Transverse colon (tissue), 4 donors: ENCODE measurements around the gene MAMSTR.

Experiments used
- CTCF ChIP-seq, 5 experiments: fragments of 200-600 bp in 3 of 5; fragments of 450-650 bp in 2 of 5; sonication (generic) in 3 of 5; IDR thresholded peaks; 1 replicate in 2 of 5; 2 replicates in 3 of 5; pipeline ENCODE4 v1.5.1; 2016 to 2017; ENCODE audit warnings: antibody characterized with exemption in 5 of 5, inconsistent platforms in 3 of 5, mild to moderate bottlenecking in 2 of 5, moderate library complexity in 1 of 5
- EP300 ChIP-seq: sonication (generic); formaldehyde crosslinking; IDR thresholded peaks from one replicate; pipeline ENCODE4 v1.6.1; 2017; ENCODE audit warnings: antibody characterized with exemption, low read depth
- POLR2A ChIP-seq: fragments of 450-650 bp; IDR thresholded peaks from one replicate; pipeline ENCODE4 v1.6.1; 2016; ENCODE audit warnings: antibody characterized with exemption, mild to moderate bottlenecking, moderate library complexity
- POLR2AphosphoS5 ChIP-seq, 3 donors: sonication (generic); formaldehyde crosslinking; IDR thresholded peaks; one replicate each; pipeline ENCODE4 v1.6.1; 2016; ENCODE audit warnings: antibody characterized with exemption in 3 of 3

DNA sequence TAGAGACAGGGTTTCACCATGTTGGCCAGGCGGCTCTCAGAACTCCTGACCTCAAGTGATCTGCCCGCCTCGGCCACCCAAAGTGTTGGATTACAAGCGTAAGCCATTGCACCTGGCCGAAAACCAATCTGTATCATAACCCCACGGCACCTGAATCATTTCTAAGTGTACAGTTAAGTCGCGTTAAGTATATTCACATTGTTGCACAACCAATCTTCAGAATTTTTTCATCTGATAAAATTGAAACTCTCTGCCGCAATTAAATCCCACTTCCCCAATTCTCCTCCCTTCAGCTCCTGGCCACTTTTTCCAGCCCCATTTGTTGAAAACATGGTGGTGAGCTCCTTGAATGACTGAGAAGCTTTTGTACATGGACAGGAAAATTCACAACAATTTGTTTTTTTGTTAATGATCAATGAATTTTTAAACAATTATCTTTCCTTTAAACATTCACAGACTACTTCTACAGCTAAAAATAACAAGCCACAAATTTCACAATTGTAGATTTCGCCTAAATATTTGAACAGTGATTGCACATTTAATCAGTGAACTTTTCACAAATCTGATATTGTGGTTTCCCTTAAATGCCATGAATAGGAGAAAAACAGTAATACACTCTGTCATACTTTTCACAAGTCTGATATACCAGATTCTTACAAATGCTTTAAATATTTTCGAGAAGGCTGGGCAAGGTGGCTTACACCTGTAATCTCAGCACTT is 49.6 kb upstream of the MAMSTR start:
- TF ChIP-seq CTCF (IDR thresholded peaks at IDR 0.05), result no peak
- no peak for TF ChIP-seq POLR2A
- TF ChIP-seq EP300, result no peak
- no peak for TF ChIP-seq POLR2AphosphoS5 (IDR thresholded peaks at IDR 0.05)
